SK-N-SH (cell line): ENCODE data around the gene ZNF692. TPM values are rescaled to one million over a fixed set of nuclear protein-coding genes. Genes with fewer than 3 reads are reported as not detected.

Source experiments
- CTCF ChIA-PET: fragments of 300-600, 350-600 bp; formaldehyde crosslinking; extraction: SDS; loops from one replicate; lab custom pipeline; 2021; lab: Yijun Ruan, JAX
- POLR2A ChIA-PET: fragments of 350-600 bp; sonication (Branson Sonifier 250); formaldehyde crosslinking; extraction: SDS; loops from one replicate; lab custom pipeline; 2020; ENCODE audit warnings: antibody characterized with exemption, inconsistent platforms; lab: Yijun Ruan, JAX
- DNase-seq: peaks from one replicate; pipeline ENCODE4 v3.0.0; 2012
- H2AFZ ChIP-seq: fragments of 200-600 bp; sonication (generic); 2 replicates; pipeline ENCODE4 v1.8.1; 2016; ENCODE audit warnings: antibody characterized with exemption, mild to moderate bottlenecking, low read depth
- H3F3A ChIP-seq: fragments of 200-600 bp; sonication (generic); replicated peaks from 2 replicates; pipeline ENCODE3; 2016; ENCODE audit warnings: antibody characterized with exemption, mild to moderate bottlenecking; ENCODE audit not compliant: insufficient read depth
- H3K27ac ChIP-seq, 2 experiments: fragments of 200-500 bp in 1 of 2; fragments of 200-600 bp in 1 of 2; sonication (Bioruptor generic) in 1 of 2; sonication (generic), shearing (Covaris generic) in 1 of 2; 2 replicates each; pipeline versions ENCODE4 v1.5.1 to v1.6.1; 2014 to 2016; ENCODE audit warnings: low read depth in 2 of 2, inconsistent platforms in 1 of 2, low read length in 1 of 2, mild to moderate bottlenecking in 1 of 2, mixed read lengths in 1 of 2
- H3K27me3 ChIP-seq: fragments of 200-600 bp; sonication (generic), shearing (Covaris generic); 2 replicates; pipeline ENCODE4 v1.6.1; 2016; ENCODE audit warnings: mixed run types; ENCODE audit not compliant: insufficient read depth
- H3K36me3 ChIP-seq, 2 experiments: fragments of 200-500 bp in 1 of 2; fragments of 200-600 bp in 1 of 2; sonication (Bioruptor generic) in 1 of 2; sonication (generic) in 1 of 2; replicated peaks in 1 of 2; 2 replicates each; pipeline versions ENCODE3 to v1.5.1; 2014 to 2016; ENCODE audit warnings: low read length in 1 of 2, mild to moderate bottlenecking in 1 of 2; ENCODE audit not compliant: insufficient read depth in 2 of 2, control insufficient read depth in 1 of 2
- H3K4me1 ChIP-seq, 2 experiments: fragments of 200-500 bp in 1 of 2; fragments of 200-600 bp in 1 of 2; sonication (Bioruptor generic) in 1 of 2; sonication (generic), shearing (Covaris generic) in 1 of 2; 2 replicates each; pipeline versions ENCODE4 v1.5.1 to v1.6.1; 2014 to 2016; ENCODE audit warnings: low read depth in 1 of 2, low read length in 1 of 2, mixed run types in 1 of 2; ENCODE audit not compliant: insufficient read depth in 2 of 2, control insufficient read depth in 1 of 2
- H3K4me2 ChIP-seq: fragments of 200-600 bp; sonication (generic), shearing (Covaris generic); 2 replicates; pipeline ENCODE4 v1.6.1; 2017; ENCODE audit warnings: mixed run types
- H3K4me3 ChIP-seq, 2 experiments: fragments of 200-500 bp in 1 of 2; fragments of 200-600 bp in 1 of 2; sonication (Bioruptor generic) in 1 of 2; sonication (generic), shearing (Covaris generic) in 1 of 2; 2 replicates each; pipeline versions ENCODE4 v1.5.1 to v1.8.1; 2014 to 2016; ENCODE audit warnings: low read depth in 2 of 2, inconsistent platforms in 1 of 2, low read length in 1 of 2, mild to moderate bottlenecking in 1 of 2, mixed read lengths in 1 of 2, moderate library complexity in 1 of 2
- H3K79me2 ChIP-seq: fragments of 200-600 bp; sonication (generic); 2 replicates; pipeline ENCODE4 v1.8.1; 2017; ENCODE audit warnings: mild to moderate bottlenecking; ENCODE audit not compliant: insufficient read depth
- H3K9ac ChIP-seq: fragments of 200-600 bp; sonication (generic); 2 replicates; pipeline ENCODE4 v1.6.1; 2017; ENCODE audit warnings: mixed run types
- H3K9me2 ChIP-seq: fragments of 200-600 bp; sonication (generic); 2 replicates; pipeline ENCODE4 v1.6.1; 2017; ENCODE audit warnings: mixed run types
- H3K9me3 ChIP-seq: fragments of 200-600 bp; sonication (generic); 2 replicates; pipeline ENCODE4 v1.6.1; 2017; ENCODE audit warnings: mixed run types, mild to moderate bottlenecking, moderate library complexity
- H4K20me1 ChIP-seq: fragments of 200-600 bp; sonication (generic); 2 replicates; pipeline ENCODE4 v1.6.1; 2017; ENCODE audit warnings: mild to moderate bottlenecking, mixed run types; ENCODE audit not compliant: insufficient read depth
- EP300 ChIP-seq, 2 experiments: IDR thresholded peaks; 2 replicates each; pipeline versions ENCODE4 v1.4.0 to v1.6.1; 2012; ENCODE audit warnings: borderline replicate concordance in 1 of 2, low read depth in 1 of 2, low read length in 1 of 2
- FOSL2 ChIP-seq: IDR thresholded peaks from 2 replicates; pipeline ENCODE4 v1.4.0; 2012; ENCODE audit warnings: low read depth, mild to moderate bottlenecking, moderate library complexity, borderline replicate concordance
- IRF3 ChIP-seq: fragments of 150-350 bp; IDR thresholded peaks from 2 replicates; pipeline ENCODE4 v1.6.1; 2016; ENCODE audit warnings: mild to moderate bottlenecking, low read depth, low read length
- JUND ChIP-seq: IDR thresholded peaks from 2 replicates; pipeline ENCODE4 v1.4.0; 2012
- MAX ChIP-seq: IDR thresholded peaks from 2 replicates; pipeline ENCODE4 v1.4.0; 2012; ENCODE audit warnings: low read depth
- RXRA ChIP-seq: IDR thresholded peaks from 2 replicates; pipeline ENCODE4 v1.4.0; 2012; ENCODE audit warnings: low read depth, mild to moderate bottlenecking, borderline replicate concordance
- SIN3A ChIP-seq: IDR thresholded peaks from 2 replicates; pipeline ENCODE4 v1.6.1; 2012; ENCODE audit warnings: low read depth, mild to moderate bottlenecking, low read length, moderate library complexity, borderline replicate concordance
- SMC3 ChIP-seq: IDR thresholded peaks from 2 replicates; pipeline ENCODE4 v1.6.1; 2012; ENCODE audit warnings: low read depth, low read length, improper control_type of control experiment
- TAF1 ChIP-seq: IDR thresholded peaks from 2 replicates; pipeline ENCODE4 v1.6.1; 2012; ENCODE audit warnings: low read depth, mild to moderate bottlenecking, low read length, moderate library complexity, borderline replicate concordance
- TEAD4 ChIP-seq: IDR thresholded peaks from 2 replicates; pipeline ENCODE4 v1.4.0; 2012; ENCODE audit warnings: mild to moderate bottlenecking, borderline replicate concordance; ENCODE audit not compliant: insufficient read depth
- WGBS: methylation state at CpG from one replicate; pipeline ENCODE4 v1.1.6; 2017; ENCODE audit warnings: low lambda C conversion rate; 5-methylcytosine and 5-hydroxymethylcytosine counted together
- polyA plus RNA-seq, 3 experiments: library from polyadenylated mRNA; depleted of rRNA; stranded (reverse); fragments of >200 nt; gene quantifications; 2 replicates each; pipeline ENCODE4 v1.2.3, GENCODE V29; 2012
- TF ChIP-seq, protein P1 (sequence below): IDR thresholded peaks from 2 replicates; pipeline ENCODE4 v1.4.0; 2012; ENCODE audit warnings: low read depth, borderline replicate concordance
- TF ChIP-seq, protein P2 (sequence below): IDR thresholded peaks from 2 replicates; pipeline ENCODE4 v1.6.1; 2012; ENCODE audit warnings: mild to moderate bottlenecking, low read depth, low read length, moderate library complexity

The ZNF692 gene
- polyA plus RNA-seq, 1 of the 3 experiments (the other 2 are of a cell fraction): 47.0 TPM

DNA sequence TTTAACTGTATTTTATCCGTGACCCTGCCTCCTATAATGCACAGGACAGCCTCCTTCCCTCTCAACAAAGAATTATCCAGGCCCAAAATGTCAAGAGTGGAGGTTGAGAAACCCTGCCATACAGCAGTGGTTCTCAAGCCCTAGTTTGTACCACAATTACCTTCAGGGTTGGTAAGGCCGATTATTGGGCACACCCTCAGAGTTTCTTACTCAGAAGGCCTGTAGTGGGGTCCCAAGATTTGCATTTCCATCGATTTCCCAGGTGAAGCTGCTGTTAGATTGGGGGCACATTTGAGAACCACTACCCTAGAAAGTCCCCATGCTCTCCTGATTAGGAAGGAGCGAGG is 46.8 kb upstream of the ZNF692 start (continued):
- TF ChIP-seq IRF3: no peak
- TF ChIP-seq RXRA: no peak
- no peak for TF ChIP-seq MAX

- Histone ChIP-seq H3K9me2 (no peaks in the 10 kb centered on the region), H3K9ac (no peak overlapping the region), H3K4me2 (no peak overlapping the region), H2AFZ (no peak overlapping the region), H3K4me1 (peaks cover 0 to 10% of the 10 kb centered on the region in 2 experiments; a peak in 1 of 4 replicates), H3K36me3 (no peaks in the 10 kb centered on the region), H3K27me3 (no peaks in the 10 kb centered on the region), H3F3A (no peaks in the 10 kb centered on the region), H3K9me3 (no peaks in the 10 kb centered on the region), H3K27ac (no peak overlapping the region), H3K4me3 (no peak overlapping the region), H4K20me1 (no peaks in the 10 kb centered on the region), H3K79me2 (peaks cover 15% of the 10 kb centered on the region; the same call in 1 of the 2 replicates)
- POLR2A ChIA-PET: no interaction called here
- CTCF ChIA-PET: interaction anchor here (0.8 to 1.3 kb wide), 2 partner anchors 52 to 67 kb away, joined by 3 to 6 read pairs; partner anchors contain the start of gene ZNF672
- DNase-seq: no peak
- 94% methylated on average over 3 of the region's 3 CpGs for WGBS
- TF ChIP-seq TEAD4: no peak
- no peak for TF ChIP-seq SMC3
- no peak for TF ChIP-seq EP300 (IDR thresholded peaks at IDR 0.05; ENCODE audit: borderline replicate concordance in 1 of 2, low read depth in 1 of 2, low read length in 1 of 2)
- TF ChIP-seq, protein P1, sequence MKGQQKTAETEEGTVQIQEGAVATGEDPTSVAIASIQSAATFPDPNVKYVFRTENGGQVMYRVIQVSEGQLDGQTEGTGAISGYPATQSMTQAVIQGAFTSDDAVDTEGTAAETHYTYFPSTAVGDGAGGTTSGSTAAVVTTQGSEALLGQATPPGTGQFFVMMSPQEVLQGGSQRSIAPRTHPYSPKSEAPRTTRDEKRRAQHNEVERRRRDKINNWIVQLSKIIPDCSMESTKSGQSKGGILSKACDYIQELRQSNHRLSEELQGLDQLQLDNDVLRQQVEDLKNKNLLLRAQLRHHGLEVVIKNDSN: no peak
- TF ChIP-seq TAF1: no peak
- no peak for TF ChIP-seq SIN3A
- no peak for TF ChIP-seq FOSL2
- no peak for TF ChIP-seq JUND
- TF ChIP-seq, protein P2, sequence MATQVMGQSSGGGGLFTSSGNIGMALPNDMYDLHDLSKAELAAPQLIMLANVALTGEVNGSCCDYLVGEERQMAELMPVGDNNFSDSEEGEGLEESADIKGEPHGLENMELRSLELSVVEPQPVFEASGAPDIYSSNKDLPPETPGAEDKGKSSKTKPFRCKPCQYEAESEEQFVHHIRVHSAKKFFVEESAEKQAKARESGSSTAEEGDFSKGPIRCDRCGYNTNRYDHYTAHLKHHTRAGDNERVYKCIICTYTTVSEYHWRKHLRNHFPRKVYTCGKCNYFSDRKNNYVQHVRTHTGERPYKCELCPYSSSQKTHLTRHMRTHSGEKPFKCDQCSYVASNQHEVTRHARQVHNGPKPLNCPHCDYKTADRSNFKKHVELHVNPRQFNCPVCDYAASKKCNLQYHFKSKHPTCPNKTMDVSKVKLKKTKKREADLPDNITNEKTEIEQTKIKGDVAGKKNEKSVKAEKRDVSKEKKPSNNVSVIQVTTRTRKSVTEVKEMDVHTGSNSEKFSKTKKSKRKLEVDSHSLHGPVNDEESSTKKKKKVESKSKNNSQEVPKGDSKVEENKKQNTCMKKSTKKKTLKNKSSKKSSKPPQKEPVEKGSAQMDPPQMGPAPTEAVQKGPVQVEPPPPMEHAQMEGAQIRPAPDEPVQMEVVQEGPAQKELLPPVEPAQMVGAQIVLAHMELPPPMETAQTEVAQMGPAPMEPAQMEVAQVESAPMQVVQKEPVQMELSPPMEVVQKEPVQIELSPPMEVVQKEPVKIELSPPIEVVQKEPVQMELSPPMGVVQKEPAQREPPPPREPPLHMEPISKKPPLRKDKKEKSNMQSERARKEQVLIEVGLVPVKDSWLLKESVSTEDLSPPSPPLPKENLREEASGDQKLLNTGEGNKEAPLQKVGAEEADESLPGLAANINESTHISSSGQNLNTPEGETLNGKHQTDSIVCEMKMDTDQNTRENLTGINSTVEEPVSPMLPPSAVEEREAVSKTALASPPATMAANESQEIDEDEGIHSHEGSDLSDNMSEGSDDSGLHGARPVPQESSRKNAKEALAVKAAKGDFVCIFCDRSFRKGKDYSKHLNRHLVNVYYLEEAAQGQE: no peak
- no peak for TF ChIP-seq MAX
These were observed 45.7 kb upstream of the ZNF692 start for GRCh38 chr1:248904437-248905216.
